GM12891 (cell line): ENCODE data around the gene FAM199X.

Experiments used
- POLR2A ChIP-seq: IDR thresholded peaks from 2 replicates; pipeline ENCODE4 v1.6.1; 2011; ENCODE audit warnings: low read depth, low read length, control low read depth
- POLR2AphosphoS5 ChIP-seq: IDR thresholded peaks from 2 replicates; pipeline ENCODE4 v1.6.1; 2011; ENCODE audit warnings: low read depth, low read length, control low read depth
- SPI1 ChIP-seq: IDR thresholded peaks from 2 replicates; pipeline ENCODE4 v1.6.1; 2011; ENCODE audit warnings: low read depth, low read length, control low read depth
- TAF1 ChIP-seq: IDR thresholded peaks from 2 replicates; pipeline ENCODE4 v1.6.1; 2011; ENCODE audit warnings: low read depth, low read length, control low read depth

DNA sequence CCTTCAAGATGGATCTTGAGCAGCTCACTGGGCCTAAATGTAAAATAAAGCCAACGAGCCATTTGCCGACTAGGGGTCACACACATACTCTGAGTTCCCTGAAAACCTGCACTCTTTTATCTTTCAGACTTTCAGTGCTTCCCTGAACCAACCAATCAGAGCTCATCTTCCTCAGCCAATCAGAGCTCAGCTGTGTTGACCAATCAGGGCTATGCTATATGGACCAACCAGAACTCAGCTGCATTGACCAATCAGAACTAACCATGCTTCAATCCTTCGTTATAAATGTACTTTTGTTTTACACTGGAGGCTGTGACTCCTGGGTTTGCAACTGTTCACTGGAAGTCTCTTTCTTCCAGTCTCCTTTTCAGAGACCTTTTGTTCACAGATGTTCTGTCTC, 28.8 kb upstream of the FAM199X start:
- TF ChIP-seq TAF1 (no peak), POLR2A (no peak), POLR2AphosphoS5 (no peak), SPI1 (no peak)
